GM12874 (cell line): ENCODE measurements around the gene ACAD10.

ENCODE experiments used
- TF ChIP-seq, protein P1 (sequence below): IDR thresholded peaks from 2 replicates; pipeline ENCODE4 v1.5.1; 2011; ENCODE audit warnings: low read depth, mild to moderate bottlenecking, control low read depth, low read length, moderate library complexity; ENCODE audit not compliant: insufficient read depth

ACAD10 gene

GRCh38 chr12:111758120-111758561, 72.3 kb downstream of the ACAD10 start:
- TF ChIP-seq, protein P1, sequence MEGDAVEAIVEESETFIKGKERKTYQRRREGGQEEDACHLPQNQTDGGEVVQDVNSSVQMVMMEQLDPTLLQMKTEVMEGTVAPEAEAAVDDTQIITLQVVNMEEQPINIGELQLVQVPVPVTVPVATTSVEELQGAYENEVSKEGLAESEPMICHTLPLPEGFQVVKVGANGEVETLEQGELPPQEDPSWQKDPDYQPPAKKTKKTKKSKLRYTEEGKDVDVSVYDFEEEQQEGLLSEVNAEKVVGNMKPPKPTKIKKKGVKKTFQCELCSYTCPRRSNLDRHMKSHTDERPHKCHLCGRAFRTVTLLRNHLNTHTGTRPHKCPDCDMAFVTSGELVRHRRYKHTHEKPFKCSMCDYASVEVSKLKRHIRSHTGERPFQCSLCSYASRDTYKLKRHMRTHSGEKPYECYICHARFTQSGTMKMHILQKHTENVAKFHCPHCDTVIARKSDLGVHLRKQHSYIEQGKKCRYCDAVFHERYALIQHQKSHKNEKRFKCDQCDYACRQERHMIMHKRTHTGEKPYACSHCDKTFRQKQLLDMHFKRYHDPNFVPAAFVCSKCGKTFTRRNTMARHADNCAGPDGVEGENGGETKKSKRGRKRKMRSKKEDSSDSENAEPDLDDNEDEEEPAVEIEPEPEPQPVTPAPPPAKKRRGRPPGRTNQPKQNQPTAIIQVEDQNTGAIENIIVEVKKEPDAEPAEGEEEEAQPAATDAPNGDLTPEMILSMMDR = no peak

- TF ChIP-seq, protein P1 = no peak
Observed at GRCh38 chr12:111759271-111759670, 73.4 kb downstream of the ACAD10 start.

DNA sequence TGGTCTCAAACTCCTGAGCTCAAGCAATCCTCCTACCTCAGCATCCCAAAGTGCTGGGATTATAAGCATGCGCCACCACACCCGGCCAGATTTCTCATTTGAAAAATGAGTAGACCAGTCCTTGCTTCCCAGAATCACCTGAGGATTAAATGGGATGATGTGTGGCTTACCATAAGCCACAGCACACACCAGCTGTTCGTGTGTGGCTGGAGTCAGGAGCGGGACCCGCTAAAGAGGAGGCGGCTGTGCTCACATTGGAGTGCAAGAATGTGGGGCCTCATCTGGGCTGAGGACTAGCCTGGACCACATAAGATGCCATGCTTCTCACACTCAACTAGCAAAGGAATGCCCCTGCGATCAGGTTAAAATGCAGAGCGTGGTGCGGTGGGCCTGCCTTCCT, 74.1 kb downstream of the ACAD10 start:
- TF ChIP-seq, protein P1 = no peak

GRCh38 chr12:111761099-111761498, 75.2 kb downstream of the ACAD10 start:
- TF ChIP-seq, protein P1 = no peak

GRCh38 chr12:111761706-111762105, 75.9 kb downstream of the ACAD10 start:
- TF ChIP-seq, protein P1 = no peak

DNA sequence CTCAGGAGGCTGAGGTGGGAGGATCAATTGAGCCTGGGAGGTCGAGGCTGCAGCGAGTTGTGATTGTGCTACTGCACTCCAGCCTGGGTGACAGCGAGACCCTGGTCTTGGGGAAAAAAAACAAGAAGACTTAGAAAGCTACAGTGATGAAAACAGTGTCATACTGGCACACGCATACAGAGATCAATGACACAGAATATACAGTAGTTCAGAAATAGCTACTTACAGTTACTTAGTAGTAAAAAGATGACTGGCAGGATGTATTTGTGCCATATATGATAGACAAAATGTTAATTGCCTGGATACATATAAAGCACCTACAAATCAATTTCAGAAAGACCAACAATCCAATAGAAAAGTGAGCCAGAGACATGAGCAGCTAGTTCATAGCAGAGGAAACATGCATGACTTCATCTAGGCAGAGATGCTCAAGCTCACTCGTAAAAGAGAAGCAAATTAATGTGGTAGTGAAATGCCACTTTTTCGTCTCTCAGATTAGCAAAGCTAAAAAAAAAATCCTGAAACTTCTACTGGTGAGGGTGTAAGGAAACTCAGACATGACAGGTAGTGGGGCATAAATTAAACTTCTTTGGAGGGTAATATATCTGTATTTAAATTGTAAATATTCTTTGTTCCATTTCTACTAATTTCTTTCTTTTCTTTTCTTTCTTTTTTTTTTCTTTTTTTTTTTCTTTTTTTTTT, 78.4 kb downstream of the ACAD10 start:
- TF ChIP-seq, protein P1 = no peak

GRCh38 chr12:111766608-111767361, 80.9 kb downstream of the ACAD10 start, which contains the start of gene ALDH2:
Gene ALDH2 (plus strand): TSS chr12:111766933. CDS start chr12:111766983, 50 bp downstream.
- TF ChIP-seq, protein P1 = no peak
